HCT116 (cell line): ENCODE results near the gene VEGFA. TPM values are rescaled to one million over a fixed set of nuclear protein-coding genes. Genes with fewer than 3 reads are reported as not detected.

Source experiments
- ATAC-seq: fragments of 200-7000 bp; cut with Tn5 transposase; 2 replicates; pipeline ENCODE4 v1.9.1; 2020; ENCODE audit warnings: mild to moderate bottlenecking, moderate library complexity
- BruUV-seq: library from RNA; stranded (reverse); fragments of 400-500 nt; replicated peaks from 2 replicates; lab custom pipeline; 2021; lab: Mats Ljungman, UMichigan
- CTCF ChIA-PET: fragments of 300-600 bp; sonication (Branson Sonifier 250); formaldehyde crosslinking; loops from one replicate; lab custom pipeline; 2021; ENCODE audit warnings: antibody characterized with exemption; lab: Charles Lee
- POLR2A ChIA-PET: fragments of 300-600, 350-600 bp; sonication (Branson Sonifier 250); formaldehyde crosslinking; loops from one replicate; lab custom pipeline; 2021; ENCODE audit warnings: antibody characterized with exemption; lab: Charles Lee
- RAD21 ChIA-PET, 2 experiments: fragments of 300-600 bp; sonication (Branson Sonifier 250); formaldehyde crosslinking; loops; one replicate each; lab custom pipeline; 2023; ENCODE audit warnings: low total read pairs in 2 of 2; ENCODE audit not compliant: uncharacterized antibody in 2 of 2, unreplicated experiment in 2 of 2, low non-redundant PET in 1 of 2; lab: Charles Lee
- DNase-seq: peaks from one replicate; pipeline ENCODE4 v3.0.0-alpha.2; 2010; ENCODE audit warnings: low read depth, low spot score
- H2AFZ ChIP-seq: fragments of 200-600 bp; shearing (Covaris generic), sonication (generic); 2 replicates; pipeline ENCODE4 v1.6.1; 2017; ENCODE audit warnings: low read depth, mixed run types, mixed read lengths, antibody characterized with exemption, low read length; ENCODE audit not compliant: poor library complexity, severe bottlenecking
- H3K27ac ChIP-seq: 2 replicates; pipeline ENCODE4 v1.5.1; 2012; ENCODE audit warnings: low read depth, low read length
- H3K27me3 ChIP-seq: fragments of 200-600 bp; sonication (generic); 2 replicates; pipeline ENCODE4 v1.6.1; 2016; ENCODE audit warnings: mixed run types, low read length, mixed read lengths; ENCODE audit not compliant: insufficient read depth
- H3K36me3 ChIP-seq, 2 experiments: fragments of 200-500 bp in 1 of 2; fragments of 200-600 bp in 1 of 2; sonication (Bioruptor generic) in 1 of 2; sonication (generic) in 1 of 2; 2 replicates each; pipeline versions ENCODE4 v1.5.1 to v1.6.1; 2014 to 2016; ENCODE audit warnings: low read length in 2 of 2, inconsistent platforms in 1 of 2, mixed read lengths in 1 of 2, mixed run types in 1 of 2; ENCODE audit not compliant: insufficient read depth in 2 of 2, control insufficient read depth in 1 of 2
- H3K4me1 ChIP-seq, 2 experiments: fragments of 200-600 bp in 1 of 2; sonication (generic) in 1 of 2; 2 replicates each; pipeline versions ENCODE4 v1.5.1 to v1.6.1; 2012 to 2017; ENCODE audit warnings: low read length in 2 of 2, inconsistent platforms in 1 of 2, mild to moderate bottlenecking in 1 of 2, mixed read lengths in 1 of 2, mixed run types in 1 of 2, moderate library complexity in 1 of 2; ENCODE audit not compliant: insufficient read depth in 2 of 2, control insufficient read depth in 1 of 2
- H3K4me2 ChIP-seq: fragments of 200-600 bp; sonication (generic); 2 replicates; pipeline ENCODE4 v1.6.1; 2017; ENCODE audit warnings: mixed run types, low read length, mixed read lengths
- H3K4me3 ChIP-seq, 2 experiments: fragments of 200-600 bp in 1 of 2; sonication (generic) in 1 of 2; replicated peaks in 1 of 2; 2 replicates each; pipeline ENCODE4 v1.5.1; 2011 to 2016; ENCODE audit warnings: low read length in 2 of 2, control low read depth in 1 of 2, low read depth in 1 of 2, mild to moderate bottlenecking in 1 of 2, mixed read lengths in 1 of 2, mixed run types in 1 of 2
- H3K79me2 ChIP-seq: fragments of 200-600 bp; sonication (generic); 2 replicates; pipeline ENCODE4 v1.6.1; 2017; ENCODE audit warnings: mild to moderate bottlenecking, mixed run types, low read length, moderate library complexity, mixed read lengths; ENCODE audit not compliant: insufficient read depth
- H3K9ac ChIP-seq: fragments of 200-600 bp; sonication (generic); 2 replicates; pipeline ENCODE4 v1.6.1; 2016; ENCODE audit warnings: low read length, mixed read lengths
- H3K9me2 ChIP-seq: fragments of 200-600 bp; sonication (generic), shearing (Covaris generic); 2 replicates; pipeline ENCODE4 v1.6.1; 2017; ENCODE audit warnings: mixed run types, mild to moderate bottlenecking, moderate library complexity; ENCODE audit not compliant: insufficient read depth
- H3K9me3 ChIP-seq, 2 experiments: fragments of 200-500 bp in 1 of 2; fragments of 200-600 bp in 1 of 2; sonication (Bioruptor generic) in 1 of 2; sonication (generic) in 1 of 2; 2 replicates each; pipeline ENCODE4 v1.6.1; 2014 to 2017; ENCODE audit warnings: low read length in 2 of 2, mixed read lengths in 2 of 2, inconsistent platforms in 1 of 2, low read depth in 1 of 2, mild to moderate bottlenecking in 1 of 2, mixed run types in 1 of 2, moderate library complexity in 1 of 2; ENCODE audit not compliant: control insufficient read depth in 1 of 2, insufficient read depth in 1 of 2
- H4K20me1 ChIP-seq: fragments of 200-600 bp; sonication (generic), shearing (Covaris generic); 2 replicates; pipeline ENCODE4 v1.6.1; 2017; ENCODE audit warnings: mixed run types, mild to moderate bottlenecking, moderate library complexity; ENCODE audit not compliant: insufficient read depth
- EGR1 ChIP-seq: IDR thresholded peaks from 2 replicates; pipeline ENCODE4 v1.6.1; 2012; ENCODE audit warnings: low read depth
- EZH2 ChIP-seq: fragments of 200-600 bp; sonication (generic); IDR thresholded peaks from 2 replicates; pipeline ENCODE4 v1.6.1; 2017; ENCODE audit warnings: antibody characterized with exemption, mixed run types
- EZH2phosphoT487 ChIP-seq: fragments of 200-600 bp; IDR thresholded peaks from 2 replicates; pipeline ENCODE4 v1.6.1; 2018; ENCODE audit warnings: antibody characterized with exemption, borderline replicate concordance
- JUND ChIP-seq: IDR thresholded peaks from 2 replicates; pipeline ENCODE4 v1.6.1; 2012
- POLR2A ChIP-seq: IDR thresholded peaks from 2 replicates; pipeline ENCODE4 v1.7.0; 2011; ENCODE audit warnings: borderline replicate concordance; ENCODE audit not compliant: insufficient read depth, insufficient read length; ENCODE audit errors: extremely low read depth
- POLR2AphosphoS5 ChIP-seq: IDR thresholded peaks from 2 replicates; pipeline ENCODE4 v1.6.1; 2011; ENCODE audit warnings: mild to moderate bottlenecking, low read depth, low read length, moderate library complexity
- RAD21 ChIP-seq: IDR thresholded peaks from 2 replicates; pipeline ENCODE4 v1.6.1; 2012; ENCODE audit warnings: low read depth, mild to moderate bottlenecking
- SIN3A ChIP-seq: IDR thresholded peaks from 2 replicates; pipeline ENCODE4 v1.6.1; 2012; ENCODE audit warnings: low read depth
- SP1 ChIP-seq: IDR thresholded peaks from 2 replicates; pipeline ENCODE4 v1.6.1; 2012; ENCODE audit warnings: low read depth
- YY1 ChIP-seq: IDR thresholded peaks from 2 replicates; pipeline ENCODE4 v1.6.1; 2011; ENCODE audit warnings: low read length, low read depth, moderate library complexity, mild to moderate bottlenecking; ENCODE audit not compliant: insufficient replicate concordance; ENCODE audit errors: extremely low read depth
- ZFX ChIP-seq: fragments of 450-650 bp; IDR thresholded peaks from 2 replicates; pipeline ENCODE4 v1.6.1; 2017
- ZNF274 ChIP-seq: fragments of 200-500 bp; sonication (Bioruptor generic); IDR thresholded peaks from 2 replicates; pipeline ENCODE4 v1.6.1; 2014; ENCODE audit warnings: mild to moderate bottlenecking, low read depth, low read length, inconsistent platforms
- intact Hi-C: fragments of 100-400 bp; cut with micrococcal nuclease; formaldehyde crosslinking; loops from 2 replicates; pipeline ENCODE4 v1.10.0; 2022
- total RNA-seq: library from RNA; stranded (reverse); gene quantifications from one replicate; pipeline ENCODE4 v1.2.1, GENCODE V29; 2021; ENCODE audit not compliant: unreplicated experiment
- TF ChIP-seq, protein P1 (sequence below): IDR thresholded peaks from 2 replicates; pipeline ENCODE4 v1.6.1; 2011; ENCODE audit warnings: mild to moderate bottlenecking, low read length, moderate library complexity; ENCODE audit not compliant: insufficient replicate concordance; ENCODE audit errors: extremely low read depth
- TF ChIP-seq, protein P2 (sequence below): IDR thresholded peaks from 2 replicates; pipeline ENCODE4 v1.6.1; 2012
- TF ChIP-seq, protein P3 (sequence below), 3 experiments: fragments of 200-600 bp in 1 of 3; sonication (generic) in 1 of 3; IDR thresholded peaks in 2 of 3; conservative IDR thresholded peaks in 1 of 3; 2 replicates each; pipeline ENCODE4 v1.5.1; 2012 to 2017; ENCODE audit warnings: low read depth in 2 of 3, low read length in 2 of 3, antibody characterized with exemption in 1 of 3, borderline replicate concordance in 1 of 3, control low read depth in 1 of 3, mild to moderate bottlenecking in 1 of 3, mixed read lengths in 1 of 3, mixed run types in 1 of 3, moderate library complexity in 1 of 3; ENCODE audit not compliant: insufficient read depth in 1 of 3

VEGFA gene
- total RNA-seq, 1 experiment from 2014 or later: 112 TPM

DNA sequence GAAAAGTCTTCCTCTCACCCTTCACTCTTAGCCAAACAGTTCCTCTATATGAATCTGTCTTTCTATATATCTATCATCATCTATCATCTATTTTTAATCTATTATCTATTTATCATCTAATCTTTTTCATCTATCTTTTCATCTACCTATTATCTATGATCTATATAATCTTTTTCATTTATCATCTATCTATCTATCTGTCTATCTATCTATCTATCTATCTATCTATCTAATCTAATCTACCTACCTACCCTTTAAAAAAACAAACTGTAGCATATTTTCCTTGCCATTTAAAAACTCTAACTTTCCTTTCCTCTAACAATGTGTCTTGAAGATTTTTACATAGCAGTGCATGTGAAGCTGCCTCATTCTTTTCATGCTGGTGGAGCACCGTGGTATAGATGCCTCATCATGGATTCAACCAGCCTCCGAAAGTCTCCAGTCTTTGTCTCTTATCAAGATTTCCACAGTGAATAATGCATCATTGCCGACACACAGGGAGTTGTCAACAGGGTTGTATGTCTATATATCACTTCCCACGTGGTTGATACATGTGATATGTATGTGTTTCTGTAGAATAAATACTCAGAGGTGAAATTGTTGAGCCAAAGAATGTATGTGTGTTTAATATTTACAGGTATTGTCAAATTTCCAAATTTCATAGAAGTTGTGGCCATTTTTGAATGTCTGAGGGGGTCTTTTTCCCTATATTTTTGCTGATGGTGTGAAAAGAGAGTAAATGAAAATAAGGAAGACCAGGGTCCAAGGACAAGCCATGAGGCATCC, 51.3 kb downstream of the VEGFA start:
- CTCF ChIA-PET: no interaction called here
- peaks cover 3 to 11% of the 10 kb centered on the region in 2 experiments; a peak in 3 of 4 replicates for H3K4me1 ChIP-seq

DNA sequence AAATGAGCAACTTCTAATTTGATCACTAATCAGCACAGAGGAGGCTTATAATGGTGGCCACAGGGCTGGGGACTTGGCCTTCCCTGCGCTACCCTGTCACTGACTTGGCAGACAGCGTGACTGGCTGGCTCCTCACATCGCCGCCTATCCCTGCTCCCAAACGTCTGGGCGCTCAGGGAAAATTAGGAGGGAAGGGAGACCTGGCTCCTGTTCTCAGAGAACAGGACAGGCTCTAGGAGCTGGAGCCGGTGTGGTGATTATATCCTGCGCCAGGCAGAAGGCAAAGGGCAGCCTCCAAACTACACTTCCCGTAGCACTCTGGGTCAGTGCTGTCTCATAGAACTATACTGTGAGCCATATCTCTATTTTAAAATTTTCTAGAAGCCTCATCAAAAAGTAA, 53.4 kb downstream of the VEGFA start:
- no peaks in the 10 kb centered on the region for H4K20me1 ChIP-seq
- DNase-seq (no peak), ATAC-seq (no peak)
- H3K9me3 ChIP-seq: no peaks in the 10 kb centered on the region
- BruUV-seq: no TSS peak
- no peak overlapping the region for H3K4me2 ChIP-seq
- ChIA-PET CTCF (no interaction called here), RAD21 (no interaction called here), POLR2A (no interaction called here)
- intact Hi-C loops: no loop called here
- H3K27ac ChIP-seq: no peak overlapping the region
- no peaks in the 10 kb centered on the region; the same call in 1 of the 2 replicates for H3K27me3 ChIP-seq
- no peaks in the 10 kb centered on the region for H3K9me2 ChIP-seq
- no peaks in the 10 kb centered on the region for H3K4me1 ChIP-seq
- no peak overlapping the region for H3K9ac ChIP-seq
- H3K79me2 ChIP-seq: no peaks in the 10 kb centered on the region
- no peak for TF ChIP-seq SP1
- TF ChIP-seq SIN3A: no peak
- TF ChIP-seq, protein P1, sequence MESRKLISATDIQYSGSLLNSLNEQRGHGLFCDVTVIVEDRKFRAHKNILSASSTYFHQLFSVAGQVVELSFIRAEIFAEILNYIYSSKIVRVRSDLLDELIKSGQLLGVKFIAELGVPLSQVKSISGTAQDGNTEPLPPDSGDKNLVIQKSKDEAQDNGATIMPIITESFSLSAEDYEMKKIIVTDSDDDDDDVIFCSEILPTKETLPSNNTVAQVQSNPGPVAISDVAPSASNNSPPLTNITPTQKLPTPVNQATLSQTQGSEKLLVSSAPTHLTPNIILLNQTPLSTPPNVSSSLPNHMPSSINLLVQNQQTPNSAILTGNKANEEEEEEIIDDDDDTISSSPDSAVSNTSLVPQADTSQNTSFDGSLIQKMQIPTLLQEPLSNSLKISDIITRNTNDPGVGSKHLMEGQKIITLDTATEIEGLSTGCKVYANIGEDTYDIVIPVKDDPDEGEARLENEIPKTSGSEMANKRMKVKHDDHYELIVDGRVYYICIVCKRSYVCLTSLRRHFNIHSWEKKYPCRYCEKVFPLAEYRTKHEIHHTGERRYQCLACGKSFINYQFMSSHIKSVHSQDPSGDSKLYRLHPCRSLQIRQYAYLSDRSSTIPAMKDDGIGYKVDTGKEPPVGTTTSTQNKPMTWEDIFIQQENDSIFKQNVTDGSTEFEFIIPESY: no peak
- TF ChIP-seq POLR2A: no peak
- TF ChIP-seq ZFX: no peak
- TF ChIP-seq POLR2AphosphoS5: no peak
- TF ChIP-seq YY1: no peak
- TF ChIP-seq, protein P2, sequence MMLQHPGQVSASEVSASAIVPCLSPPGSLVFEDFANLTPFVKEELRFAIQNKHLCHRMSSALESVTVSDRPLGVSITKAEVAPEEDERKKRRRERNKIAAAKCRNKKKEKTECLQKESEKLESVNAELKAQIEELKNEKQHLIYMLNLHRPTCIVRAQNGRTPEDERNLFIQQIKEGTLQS: no peak
- no peak for TF ChIP-seq EGR1
- no peak for TF ChIP-seq RAD21
- no peaks in the 10 kb centered on the region for H3K36me3 ChIP-seq
- no peak overlapping the region for H2AFZ ChIP-seq
- H3K4me3 ChIP-seq: no peak overlapping the region

More for the DNA sequence above, 51.3 kb downstream of the VEGFA start:
- no peaks in the 10 kb centered on the region for H3K36me3 ChIP-seq
- RAD21 ChIA-PET: no interaction called here
- H3K4me2 ChIP-seq: no peak overlapping the region
- no peaks in the 10 kb centered on the region; the same call in 1 of the 2 replicates for H3K27me3 ChIP-seq
- no peaks in the 10 kb centered on the region for H3K9me2 ChIP-seq
- H3K4me3 ChIP-seq: no peak overlapping the region
- POLR2A ChIA-PET: no interaction called here
- H2AFZ ChIP-seq: no peak overlapping the region
- H3K9me3 ChIP-seq: no peaks in the 10 kb centered on the region
- no peak for ATAC-seq
- no peak overlapping the region for H3K9ac ChIP-seq
- DNase-seq: no peak
- H3K79me2 ChIP-seq: no peaks in the 10 kb centered on the region
- H3K27ac ChIP-seq: no peak overlapping the region
- no TSS peak for BruUV-seq
- intact Hi-C loops: no loop called here
- H4K20me1 ChIP-seq: no peaks in the 10 kb centered on the region
- TF ChIP-seq ZNF274: no peak
- TF ChIP-seq JUND: no peak
- no peak for TF ChIP-seq EZH2phosphoT487
- no peak for TF ChIP-seq EZH2
- TF ChIP-seq, protein P3, sequence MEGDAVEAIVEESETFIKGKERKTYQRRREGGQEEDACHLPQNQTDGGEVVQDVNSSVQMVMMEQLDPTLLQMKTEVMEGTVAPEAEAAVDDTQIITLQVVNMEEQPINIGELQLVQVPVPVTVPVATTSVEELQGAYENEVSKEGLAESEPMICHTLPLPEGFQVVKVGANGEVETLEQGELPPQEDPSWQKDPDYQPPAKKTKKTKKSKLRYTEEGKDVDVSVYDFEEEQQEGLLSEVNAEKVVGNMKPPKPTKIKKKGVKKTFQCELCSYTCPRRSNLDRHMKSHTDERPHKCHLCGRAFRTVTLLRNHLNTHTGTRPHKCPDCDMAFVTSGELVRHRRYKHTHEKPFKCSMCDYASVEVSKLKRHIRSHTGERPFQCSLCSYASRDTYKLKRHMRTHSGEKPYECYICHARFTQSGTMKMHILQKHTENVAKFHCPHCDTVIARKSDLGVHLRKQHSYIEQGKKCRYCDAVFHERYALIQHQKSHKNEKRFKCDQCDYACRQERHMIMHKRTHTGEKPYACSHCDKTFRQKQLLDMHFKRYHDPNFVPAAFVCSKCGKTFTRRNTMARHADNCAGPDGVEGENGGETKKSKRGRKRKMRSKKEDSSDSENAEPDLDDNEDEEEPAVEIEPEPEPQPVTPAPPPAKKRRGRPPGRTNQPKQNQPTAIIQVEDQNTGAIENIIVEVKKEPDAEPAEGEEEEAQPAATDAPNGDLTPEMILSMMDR (IDR thresholded peaks at IDR 0.05 in 2 of 3, conservative IDR thresholded peaks at IDR 0.05 in 1 of 3; ENCODE audit: borderline replicate concordance in 1 of 3, insufficient read depth in 1 of 3, low read depth in 2 of 3, low read length in 2 of 3): no peak
